Psoas muscle (tissue), 8 donors: Measurements from ENCODE around the gene PIN4. TPM values are rescaled to one million over a fixed set of nuclear protein-coding genes. Genes with fewer than 3 reads are reported as not detected.
A peak's percentile ranks its signal among the peaks of the same experiment; 100 is the strongest.

ENCODE experiments used
- ATAC-seq, 4 donors: fragments of 200-7000 bp; cut with Tn5 transposase; one replicate each; pipeline ENCODE4 v1.9.1; 2020; ENCODE audit warnings: moderate library complexity in 3 of 4, mild to moderate bottlenecking in 2 of 4
- DNase-seq, 2 donors: peaks; one replicate each; pipeline ENCODE4 v3.0.0-alpha.2; 2020
- H3K27ac ChIP-seq: fragments of 200-600 bp; one replicate; pipeline ENCODE4 v1.8.0; 2022
- H3K27me3 ChIP-seq, 3 donors: fragments of 200-600 bp in 1 of 3; one replicate each; pipeline versions ENCODE4 v1.6.1 to v1.8.0; 2013 to 2022; ENCODE audit warnings: low read length in 2 of 3, mild to moderate bottlenecking in 2 of 3, moderate library complexity in 1 of 3; ENCODE audit not compliant: insufficient read depth in 3 of 3
- H3K36me3 ChIP-seq, 2 donors: fragments of 200-600 bp in 1 of 2; one replicate each; pipeline versions ENCODE4 v1.6.1 to v1.8.0; 2013 to 2022; ENCODE audit warnings: low read depth in 1 of 2, mild to moderate bottlenecking in 1 of 2, moderate library complexity in 1 of 2; ENCODE audit not compliant: insufficient read depth in 1 of 2
- H3K4me1 ChIP-seq: fragments of 200-600 bp; one replicate; pipeline ENCODE4 v1.8.0; 2022
- H3K4me3 ChIP-seq: fragments of 200-600 bp; one replicate; pipeline ENCODE4 v1.8.0; 2022; ENCODE audit warnings: mild to moderate bottlenecking
- H3K9me3 ChIP-seq: fragments of 200-600 bp; one replicate; pipeline ENCODE4 v1.8.0; 2022
- CTCF ChIP-seq: fragments of 200-600 bp; IDR thresholded peaks from one replicate; pipeline ENCODE4 v1.8.0; 2022; ENCODE audit warnings: antibody characterized with exemption
- WGBS, 3 donors: extraction: QIAGEN DNeasy Blood & Tissue Kit; methylation state at CpG; one replicate each; pipeline versions ENCODE4 v1.1.6 to v1.1.7; 2013; 5-methylcytosine and 5-hydroxymethylcytosine counted together
- intact Hi-C, 2 donors: fragments of 100-400 bp; cut with DNase I; formaldehyde crosslinking; loops; one replicate each; pipeline versions ENCODE4 v1.11.0 to v1.14.2; 2022
- polyA plus RNA-seq, 3 donors: library from polyadenylated mRNA; stranded (reverse); fragments of 200-250 nt; gene quantifications; one replicate each; pipeline ENCODE4 v1.2.3, GENCODE V29; 2013
- total RNA-seq, 4 donors: library from RNA; stranded (reverse); fragmentation: NEBNext Ultra II Directional in 2 of 4; extraction: Animal tissue kit (Norgen Biotek cat#: 25700) in 2 of 4; gene quantifications; one replicate each; pipeline versions ENCODE4 v1.2.1 to v1.2.4, GENCODE V29; 2021 to 2023
- donor health status: healthy with polysubstance abuse.
- donor health status: DM: no; HTN: no; CAD: no; lungs with moderate emphysema.
- donor health status: Bipolar disorder and iron deficiency.
- donor health status: healthy.
- donor health status: DM: yes; HTN: yes; CAD: no.
- donor health status: DM: no; HTN: no; CAD: no.
- donor health status: DM: no; HTN: no; CAD: no.
- donor health status: DM: yes; HTN: yes; CAD: no.

Gene PIN4
- total and polyA plus RNA-seq, 7 donors = 8.3 to 19.3 (median 8.9) TPM

GRCh38 chrX:72182924-72183323 lies 1.4 kb downstream of the PIN4 start:
- H3K36me3 ChIP-seq = peaks cover 0 to 14% of the 10 kb centered on the region in 2 donors
- H3K27ac ChIP-seq = no peak overlapping the region
- no peak for TF ChIP-seq CTCF
- H3K9me3 ChIP-seq = no peaks in the 10 kb centered on the region
- H3K4me3 ChIP-seq = peak overlapping the region; percentile 72
- H3K27me3 ChIP-seq = peaks cover 0 to 26% (median 0%) of the 10 kb centered on the region in 3 donors
- no peak for ATAC-seq
- H3K4me1 ChIP-seq = peaks cover 13% of the 10 kb centered on the region
- DNase-seq = no peak
- 72 to 96% (median 86%) methylated on average over 2 of the region's 2 CpGs for WGBS, 3 donors
- intact Hi-C loops = no loop called here

GRCh38 chrX:72201836-72202536 lies 20.4 kb downstream of the PIN4 start:
- 80 to 83% (median 81%) methylated on average over 7 of the region's 7 CpGs for WGBS, 3 donors

GRCh38 chrX:72202792-72203401 lies 21.3 kb downstream of the PIN4 start:
- Histone ChIP-seq H3K27me3 (peaks cover 0 to 3% (median 0%) of the 10 kb centered on the region in 3 donors), H3K4me1 (no peaks in the 10 kb centered on the region), H3K9me3 (no peaks in the 10 kb centered on the region), H3K27ac (no peak overlapping the region), H3K36me3 (peaks cover 0 to 25% of the 10 kb centered on the region in 2 donors), H3K4me3 (no peak overlapping the region)
- WGBS, 3 donors = 54 to 87% (median 81%) methylated on average over 3 to 4 of the region's 4 CpGs
- ATAC-seq = no peak
- TF ChIP-seq CTCF = no peak
- intact Hi-C loops = no loop called here
- DNase-seq = no peak

More at GRCh38 chrX:72201836-72202536, 20.4 kb downstream of the PIN4 start:
- TF ChIP-seq CTCF = no peak
- DNase-seq (no peak), ATAC-seq (no peak)
- no peaks in the 10 kb centered on the region for H3K9me3 ChIP-seq
- H3K4me1 ChIP-seq = no peaks in the 10 kb centered on the region
- no peak overlapping the region for H3K4me3 ChIP-seq
- no peak overlapping the region for H3K27ac ChIP-seq
- H3K27me3 ChIP-seq = peaks cover 0 to 3% (median 0%) of the 10 kb centered on the region in 3 donors
- peaks cover 0 to 34% of the 10 kb centered on the region in 2 donors for H3K36me3 ChIP-seq
- intact Hi-C loops = no loop called here

- H3K27ac ChIP-seq = no peak overlapping the region
- DNase-seq (no peak), ATAC-seq (no peak)
- H3K4me1 ChIP-seq = no peaks in the 10 kb centered on the region
- TF ChIP-seq CTCF = no peak
- peaks cover 0 to 20% of the 10 kb centered on the region in 2 donors for H3K36me3 ChIP-seq
- no peaks in the 10 kb centered on the region for H3K9me3 ChIP-seq
- intact Hi-C loops = no loop called here
- peaks cover 0 to 3% (median 0%) of the 10 kb centered on the region in 3 donors for H3K27me3 ChIP-seq
- 70 to 92% (median 86%) methylated on average over 6 of the region's 6 CpGs for WGBS, 3 donors
- H3K4me3 ChIP-seq = no peak overlapping the region
These were observed 21.9 kb downstream of the PIN4 start for GRCh38 chrX:72203421-72203820.
